Kidney (tissue), 14 donors: ENCODE measurements around the gene IGSF11. TPM values are rescaled to one million over a fixed set of nuclear protein-coding genes. Genes with fewer than 3 reads are reported as not detected.
A peak's percentile ranks its signal among the peaks of the same experiment; 100 is the strongest.

ENCODE experiments used
- DNase-seq, 5 donors: peaks; one replicate each; pipeline ENCODE4 v3.0.0-alpha.2; 2013 to 2020
- FAIRE-seq: peaks from 2 replicates; lab custom pipeline; 2012; peaks lifted over from hg19 to GRCh38; lab: Jason Lieb, UNC
- H3K27ac ChIP-seq, 2 donors: one replicate each; pipeline ENCODE4 v1.7.0; 2013; ENCODE audit warnings: low read depth in 2 of 2, low read length in 2 of 2, inconsistent platforms in 1 of 2
- H3K27me3 ChIP-seq: one replicate; pipeline ENCODE4 v1.7.1; 2013; ENCODE audit warnings: low read length, inconsistent platforms; ENCODE audit not compliant: control insufficient read depth, insufficient read depth
- H3K36me3 ChIP-seq, 3 donors: one replicate each; pipeline versions ENCODE4 v1.7.0 to v1.7.1; 2013; ENCODE audit warnings: low read length in 3 of 3, control low read depth in 1 of 3, inconsistent platforms in 1 of 3; ENCODE audit not compliant: insufficient read depth in 3 of 3, control insufficient read depth in 2 of 3
- H3K4me1 ChIP-seq, 3 donors: one replicate each; pipeline versions ENCODE4 v1.7.0 to v1.7.1; 2013; ENCODE audit warnings: low read length in 3 of 3, inconsistent platforms in 1 of 3, low read depth in 1 of 3; ENCODE audit not compliant: control insufficient read depth in 2 of 3, insufficient read depth in 2 of 3
- H3K4me3 ChIP-seq, 3 donors: one replicate each; pipeline versions ENCODE4 v1.7.0 to v1.8.1; 2013; ENCODE audit warnings: low read length in 3 of 3, control low read depth in 1 of 3, inconsistent platforms in 1 of 3
- H3K9ac ChIP-seq, 3 donors: one replicate each; pipeline versions ENCODE4 v1.7.0 to v1.7.1; 2013; ENCODE audit warnings: low read length in 3 of 3, control low read depth in 1 of 3, inconsistent platforms in 1 of 3
- H3K9me3 ChIP-seq, 3 donors: one replicate each; pipeline versions ENCODE4 v1.7.0 to v1.7.1; 2013; ENCODE audit warnings: low read length in 3 of 3, control low read depth in 1 of 3, inconsistent platforms in 1 of 3; ENCODE audit not compliant: control insufficient read depth in 2 of 3, insufficient read depth in 1 of 3
- CTCF ChIP-seq: IDR thresholded peaks from 3 replicates; pipeline ENCODE4 v1.5.1; 2012; ENCODE audit warnings: mild to moderate bottlenecking, moderate library complexity, borderline replicate concordance; ENCODE audit not compliant: insufficient read depth; ENCODE audit errors: extremely low read depth
- intact Hi-C: fragments of 100-400 bp; cut with DNase I; formaldehyde crosslinking; loops from one replicate; pipeline ENCODE4 v1.11.1; 2022
- polyA plus RNA-seq: library from polyadenylated mRNA; stranded (reverse); fragments of 350-450 nt; fragmentation: Illumina TruSeq; extraction: RNeasy Lipid Tissue Mini Kit (QIAGEN cat#74804); gene quantifications from one replicate; pipeline ENCODE4 v1.2.3, GENCODE V29; 2014; ENCODE audit warnings: low read depth, low replicate concordance; ENCODE audit not compliant: insufficient read depth
- total RNA-seq: library from RNA; stranded (reverse); fragmentation: NEBNext Ultra II Directional; extraction: Animal tissue kit (Norgen Biotek cat#: 25700); gene quantifications from one replicate; pipeline ENCODE4 v1.2.1, GENCODE V29; 2021
- donor health status: control.
- donor health status: control.
- donor health status: control.
- donor health status: control.
- donor health status: control.
- donor health status: DM: yes; HTN: yes; CAD: no.
- donor health status: Normal renal cell carcinoma (clear cell type).

The IGSF11 gene
- total and polyA plus RNA-seq, 2 donors from 2014 or later, result 1.3 to 6.7 TPM

- intact Hi-C loops, result no loop called here
- Histone ChIP-seq H3K36me3 (no peaks in the 10 kb centered on the region), H3K4me1 (peaks cover 0 to 15% (median 5%) of the 10 kb centered on the region in 3 donors), H3K27ac (peak overlapping the region in 1 of 2 donors; percentile 23), H3K4me3 (no peak overlapping the region), H3K9me3 (no peaks in the 10 kb centered on the region), H3K9ac (no peak overlapping the region), H3K27me3 (no peaks in the 10 kb centered on the region)
- FAIRE-seq, result peak; percentile 66
- TF ChIP-seq CTCF, result no peak
- peak in 1 of 5 donors; percentile 21 for DNase-seq
These were observed 47.2 kb downstream of the IGSF11 start for GRCh38 chr3:118987477-118987876.

- no peak overlapping the region for H3K4me3 ChIP-seq
- no peak overlapping the region for H3K27ac ChIP-seq
- no peak for TF ChIP-seq CTCF
- no peak overlapping the region for H3K9ac ChIP-seq
- no peaks in the 10 kb centered on the region for H3K9me3 ChIP-seq
- FAIRE-seq (no peak), DNase-seq (no peak)
- intact Hi-C loops, result no loop called here
- H3K4me1 ChIP-seq, result peaks cover 0 to 15% (median 5%) of the 10 kb centered on the region in 3 donors
- H3K36me3 ChIP-seq, result no peaks in the 10 kb centered on the region
- H3K27me3 ChIP-seq, result no peaks in the 10 kb centered on the region
These were observed 47.9 kb downstream of the IGSF11 start for GRCh38 chr3:118986734-118987133.

- FAIRE-seq (no peak), DNase-seq (no peak)
- no peak for TF ChIP-seq CTCF
- Histone ChIP-seq H3K4me3 (no peak overlapping the region), H3K27ac (no peak overlapping the region), H3K4me1 (peaks cover 0 to 15% (median 5%) of the 10 kb centered on the region in 3 donors), H3K36me3 (no peaks in the 10 kb centered on the region), H3K9me3 (no peaks in the 10 kb centered on the region), H3K27me3 (no peaks in the 10 kb centered on the region), H3K9ac (no peak overlapping the region)
- intact Hi-C loops, result no loop called here
These were observed 49.9 kb downstream of the IGSF11 start for GRCh38 chr3:118984699-118985098.
